Fibroblast of the conjunctiva (primary cell): ENCODE data around the gene FBXL12.
"Not testable (repeated sequence)": the region's sequence is repeated elsewhere in the genome, so short reads cannot be mapped to it uniquely, and the experiment has no call there.

Experiments used
- DNase-seq: peaks from one replicate; pipeline ENCODE4 v3.0.0-alpha.2; 2010; ENCODE audit warnings: low read depth

The FBXL12 gene

DNA sequence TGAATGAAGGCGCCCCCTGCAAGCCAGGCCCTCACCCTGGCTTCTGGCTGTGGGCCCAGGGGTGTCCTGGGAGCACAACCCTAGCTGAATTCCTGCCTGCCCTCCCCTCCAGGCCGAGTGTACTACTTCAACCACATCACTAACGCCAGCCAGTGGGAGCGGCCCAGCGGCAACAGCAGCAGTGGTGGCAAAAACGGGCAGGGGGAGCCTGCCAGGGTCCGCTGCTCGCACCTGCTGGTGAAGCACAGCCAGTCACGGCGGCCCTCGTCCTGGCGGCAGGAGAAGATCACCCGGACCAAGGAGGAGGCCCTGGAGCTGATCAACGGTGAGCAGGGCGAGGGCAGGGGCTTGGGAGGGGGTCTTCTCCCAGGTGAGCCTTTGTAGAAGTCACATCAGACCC lies 19.4 kb upstream of the FBXL12 start:
- DNase-seq: no peak

DNA sequence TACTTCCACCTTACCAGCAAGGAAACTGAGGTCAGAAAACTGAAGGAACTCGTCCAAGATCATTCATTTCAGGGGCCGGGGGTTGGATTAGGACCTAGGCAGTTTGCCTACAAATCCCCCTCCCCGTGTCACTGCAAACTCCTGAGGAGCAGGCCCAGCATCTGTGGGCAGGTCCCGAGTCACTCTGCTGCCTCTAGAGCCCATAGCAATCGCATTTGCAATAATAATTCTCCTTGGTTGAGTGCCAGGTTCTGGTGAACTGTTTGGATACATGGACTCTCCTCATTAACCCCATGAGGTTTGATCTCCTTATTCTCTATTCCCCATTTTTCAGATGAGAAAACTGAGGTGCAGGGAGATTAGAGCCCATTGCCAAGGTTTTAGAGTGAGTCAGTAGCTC lies 17.1 kb upstream of the FBXL12 start:
- peak; percentile 10 for DNase-seq

DNA sequence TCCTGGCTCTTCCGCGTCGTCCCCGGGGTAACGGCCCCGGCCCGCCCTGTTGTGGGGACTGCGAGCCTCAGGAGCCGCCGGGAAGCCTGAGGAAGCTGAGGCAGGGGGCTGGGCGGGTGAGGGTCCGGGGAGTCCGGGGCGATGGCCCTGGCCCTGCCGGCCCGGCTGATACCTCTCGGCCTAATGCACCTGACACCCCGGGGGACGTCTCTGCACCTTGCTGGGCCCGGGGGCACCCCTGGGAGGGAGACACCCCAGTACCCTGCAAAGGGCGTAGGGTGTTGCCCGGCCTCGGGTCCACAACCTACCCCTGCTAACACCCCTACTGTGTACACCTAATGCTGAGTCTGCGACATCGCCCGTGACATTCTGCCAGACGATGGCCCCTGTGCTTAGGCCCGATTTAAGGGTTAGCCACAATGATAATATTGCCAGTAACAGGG lies 16.6 kb upstream of the FBXL12 start:
- DNase-seq: no peak

DNA sequence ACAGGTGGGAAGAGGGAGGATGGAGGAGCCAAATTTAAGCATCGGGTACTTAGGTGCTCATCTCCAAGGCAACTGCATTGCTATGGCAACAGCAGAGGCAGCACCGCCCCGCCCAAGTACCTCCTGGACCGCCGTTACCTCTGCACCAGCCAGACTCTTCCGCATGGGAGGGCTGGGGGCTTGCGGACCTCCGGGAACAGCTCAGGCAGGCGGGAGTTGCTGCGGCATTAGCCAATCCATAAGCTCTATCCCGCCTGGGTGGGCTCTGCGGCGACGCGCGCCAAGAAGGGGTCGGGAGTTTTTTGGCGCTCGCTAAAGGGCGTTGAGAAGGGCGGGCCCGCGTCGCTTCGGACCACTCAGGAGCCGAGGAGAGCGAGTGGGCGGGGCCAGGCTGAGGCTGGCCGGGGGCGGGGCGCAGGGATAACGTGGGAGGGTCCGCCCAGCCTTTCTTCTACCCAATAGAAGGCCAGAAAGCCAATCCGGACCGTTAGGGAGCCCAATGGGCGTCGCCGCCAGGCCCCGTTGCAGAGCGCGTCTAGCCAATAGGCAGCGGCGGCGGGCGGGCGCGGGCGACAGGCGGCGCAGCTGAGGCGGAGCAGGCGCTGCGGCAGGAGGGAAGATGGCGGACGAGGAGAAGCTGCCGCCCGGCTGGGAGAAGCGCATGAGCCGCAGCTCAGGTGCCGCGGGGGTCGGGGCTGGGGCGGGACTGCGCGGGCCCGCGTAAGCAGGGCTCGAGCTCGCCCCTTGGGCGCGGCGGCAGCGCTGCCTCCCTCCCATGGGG lies 16.0 kb upstream of the FBXL12 start, which contains the start of gene PIN1:
Gene PIN1 (plus strand): TSS at position 593 of the 781 bp plus-strand sequence. CDS start 27 bp downstream, at position 620.
- peak; percentile 97 for DNase-seq

DNA sequence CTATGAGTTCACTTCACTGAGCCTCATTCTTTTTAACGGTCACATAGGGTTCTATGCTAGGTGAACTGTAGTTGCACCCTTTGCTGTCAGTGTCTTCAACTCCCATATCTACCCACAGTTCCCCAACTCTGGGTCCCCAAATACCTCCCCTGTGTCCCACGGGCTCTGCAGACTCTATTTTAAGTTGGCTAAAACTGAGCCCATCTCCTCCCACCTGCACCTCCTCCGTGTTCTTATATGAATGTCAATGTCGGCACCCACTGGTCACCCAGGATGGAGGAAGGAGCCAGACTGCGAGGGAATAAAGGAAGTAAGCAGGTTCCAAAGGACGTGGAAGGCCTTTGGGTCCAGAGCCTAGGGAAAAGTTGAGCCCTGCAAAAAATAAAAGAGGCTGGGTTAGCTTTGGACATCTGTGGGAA lies 15.4 kb upstream of the FBXL12 start:
- no peak for DNase-seq

DNA sequence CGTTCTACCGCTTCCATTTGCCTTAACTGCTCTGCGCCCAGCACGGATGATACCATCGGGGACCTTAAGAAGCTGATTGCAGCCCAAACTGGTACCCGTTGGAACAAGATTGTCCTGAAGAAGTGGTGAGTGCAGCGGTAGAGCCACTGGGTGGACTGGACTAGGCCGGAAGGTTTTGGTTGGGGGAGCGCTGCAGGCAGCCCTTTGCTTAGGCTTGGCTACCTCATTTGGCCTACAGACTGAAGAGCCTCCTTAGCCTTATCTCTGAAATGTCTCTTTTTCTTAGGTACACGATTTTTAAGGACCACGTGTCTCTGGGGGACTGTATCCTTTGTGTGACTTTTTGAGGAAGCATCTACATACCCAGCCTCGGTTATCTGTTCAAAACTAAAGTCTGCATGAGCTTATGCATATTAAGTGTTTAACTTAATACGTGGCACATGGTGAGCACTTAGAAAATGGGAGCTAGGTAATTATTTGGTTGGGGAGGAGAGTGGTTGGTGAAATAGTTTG lies 9.7 kb upstream of the FBXL12 start:
- no peak for DNase-seq

DNA sequence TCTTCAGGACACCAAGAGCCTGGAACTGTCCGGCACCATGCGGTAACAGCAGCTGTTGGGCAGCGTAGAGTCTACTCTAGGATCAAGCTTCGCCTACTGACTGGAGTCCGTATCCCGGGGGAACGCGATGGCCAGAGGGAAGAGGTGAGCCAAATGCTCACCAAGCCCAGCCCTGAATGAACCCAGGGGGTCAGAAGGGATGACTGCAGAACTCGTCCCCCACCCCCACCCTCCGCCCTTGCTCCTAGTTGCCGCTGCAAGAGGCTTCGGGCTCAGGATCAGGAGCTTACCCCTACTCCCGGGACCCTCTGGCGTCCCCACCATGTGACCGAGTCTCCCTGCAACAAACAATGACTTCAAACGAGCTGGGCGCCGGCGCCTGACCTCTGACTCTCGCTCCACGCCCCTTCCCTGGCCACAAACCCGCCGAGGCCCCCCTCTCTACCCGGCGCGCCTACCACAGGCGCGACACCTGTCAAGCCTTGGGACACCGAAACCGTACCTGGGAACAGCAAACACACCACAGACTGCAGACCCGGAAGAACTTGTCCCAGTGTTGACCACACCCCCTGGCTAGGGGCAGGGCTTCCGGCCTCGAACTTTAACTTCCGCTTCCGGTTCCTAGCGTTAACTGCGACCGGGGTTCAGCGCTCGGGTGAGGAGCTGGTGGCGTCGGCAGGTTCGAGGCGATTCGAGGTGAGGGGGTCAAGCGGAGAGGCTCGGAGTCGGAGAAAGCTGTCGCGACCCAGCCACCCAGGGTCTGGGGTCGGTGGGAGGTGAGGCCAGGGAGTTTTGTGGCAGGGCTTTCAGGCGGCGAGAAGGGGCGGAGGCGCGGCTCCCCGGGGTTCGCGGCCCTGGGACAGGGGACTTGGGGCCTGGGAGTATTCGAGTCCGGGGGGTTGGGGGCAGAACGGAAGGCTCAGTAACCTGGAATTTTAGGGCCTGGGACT lies 8.7 kb upstream of the FBXL12 start, which contains the start of gene UBL5:
Gene UBL5 (plus strand): TSS at position 630 of the 950 bp plus-strand sequence. CDS start 420 bp downstream, outside the sequence.
- DNase-seq: peak; percentile 66

DNA sequence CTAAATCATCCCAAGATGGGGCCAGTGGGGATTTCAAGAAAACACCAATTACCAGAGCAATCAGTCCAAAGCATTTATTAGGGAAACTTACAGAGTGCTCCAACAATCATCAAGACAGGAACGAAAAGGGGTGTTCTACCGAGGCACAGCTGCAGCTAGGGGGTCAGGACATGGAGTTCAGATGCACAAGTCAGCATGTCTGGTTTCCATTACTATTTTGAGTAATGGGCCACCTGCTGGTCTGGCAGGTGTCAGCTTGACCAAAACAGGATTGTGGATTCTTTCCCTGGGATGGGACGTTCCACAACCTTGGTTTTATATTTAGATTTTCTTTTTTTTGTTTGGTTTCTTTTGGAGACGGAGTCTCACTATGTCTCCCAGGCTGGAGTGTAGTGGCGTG lies 4.9 kb upstream of the FBXL12 start:
- no peak for DNase-seq

DNA sequence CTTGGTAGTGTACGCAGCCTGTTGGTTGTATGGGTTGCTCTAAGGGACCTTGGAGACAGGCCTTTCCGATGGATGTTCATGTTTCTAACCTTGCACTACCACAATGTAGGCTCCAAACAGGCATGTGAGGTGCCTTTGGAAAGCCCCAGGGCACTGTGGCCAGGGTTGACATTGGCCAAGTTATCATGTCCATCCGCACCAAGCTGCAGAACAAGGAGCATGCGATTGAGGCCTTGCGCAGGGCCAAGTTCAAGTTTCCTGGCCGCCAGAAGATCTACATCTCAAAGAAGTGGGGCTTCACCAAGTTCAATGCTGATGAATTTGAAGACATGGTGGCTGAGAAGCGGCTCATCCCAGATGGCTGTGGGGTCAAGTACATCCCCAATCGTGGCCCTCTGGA lies 1.2 kb upstream of the FBXL12 start:
- not testable (repeated sequence) for DNase-seq

DNA sequence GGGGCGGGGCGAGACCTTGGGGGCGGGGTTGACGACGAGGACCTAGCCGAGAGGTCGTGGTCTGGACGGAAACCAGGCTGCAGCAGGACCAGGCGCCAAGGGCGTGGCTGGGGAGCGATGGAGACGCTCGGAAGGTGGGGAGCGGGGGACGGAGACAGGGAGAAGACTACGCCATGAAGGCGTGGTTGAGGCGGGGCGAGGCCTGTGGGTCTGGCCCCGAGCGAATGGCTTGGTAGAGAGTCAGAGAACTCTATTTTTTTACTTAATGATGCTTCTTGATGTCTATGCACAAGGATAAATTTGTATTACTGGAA lies 674 bp upstream of the FBXL12 start:
- DNase-seq: no peak

DNA sequence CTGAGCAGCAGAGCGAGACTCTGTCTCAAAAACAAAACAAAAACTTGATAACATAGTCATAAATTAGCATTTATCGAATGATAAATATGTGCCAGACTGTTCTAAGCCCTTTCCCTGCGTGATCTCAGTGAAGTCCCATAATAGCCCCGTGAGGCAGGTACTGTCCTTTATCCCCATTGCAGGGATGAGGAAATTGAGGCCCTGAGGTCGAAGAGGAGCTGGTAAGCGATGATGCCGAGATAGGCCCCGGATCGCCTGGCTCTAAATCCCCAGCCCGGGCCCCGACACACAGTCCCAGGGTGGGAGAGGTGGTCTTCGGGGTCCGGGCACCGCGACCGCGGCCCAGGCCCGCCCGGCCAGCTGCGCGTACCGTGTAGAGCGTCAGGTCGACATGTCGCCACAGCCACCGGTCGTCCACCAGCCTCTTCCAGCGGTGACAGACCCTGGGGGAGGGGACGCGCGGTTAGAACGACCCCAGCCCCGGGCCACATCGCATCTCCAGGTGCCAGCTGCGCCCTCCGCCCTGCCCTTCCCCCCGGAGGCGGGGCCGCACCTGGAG lies 625 bp downstream of the FBXL12 start:
- DNase-seq: no peak

DNA sequence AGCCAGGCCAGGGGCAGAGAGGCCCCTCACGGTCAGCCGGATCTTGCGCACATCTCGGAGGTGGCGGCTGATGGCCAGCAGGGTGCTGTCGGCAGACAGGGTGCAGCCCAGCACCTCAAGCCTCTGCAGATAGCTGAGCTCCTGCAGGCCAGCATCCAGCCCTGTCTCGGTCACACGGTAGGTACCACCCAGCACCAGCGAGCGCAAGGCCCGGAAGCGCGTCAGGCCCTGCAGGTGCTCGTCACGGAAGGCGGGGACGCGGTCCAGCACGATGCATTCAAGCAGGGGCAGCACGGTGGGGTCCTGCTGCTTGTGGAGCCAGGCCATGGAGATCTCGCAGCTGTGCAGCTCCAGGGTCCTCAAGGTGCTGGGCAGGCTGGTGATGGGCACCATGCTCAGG lies 7.7 kb downstream of the FBXL12 start:
- no peak for DNase-seq

DNA sequence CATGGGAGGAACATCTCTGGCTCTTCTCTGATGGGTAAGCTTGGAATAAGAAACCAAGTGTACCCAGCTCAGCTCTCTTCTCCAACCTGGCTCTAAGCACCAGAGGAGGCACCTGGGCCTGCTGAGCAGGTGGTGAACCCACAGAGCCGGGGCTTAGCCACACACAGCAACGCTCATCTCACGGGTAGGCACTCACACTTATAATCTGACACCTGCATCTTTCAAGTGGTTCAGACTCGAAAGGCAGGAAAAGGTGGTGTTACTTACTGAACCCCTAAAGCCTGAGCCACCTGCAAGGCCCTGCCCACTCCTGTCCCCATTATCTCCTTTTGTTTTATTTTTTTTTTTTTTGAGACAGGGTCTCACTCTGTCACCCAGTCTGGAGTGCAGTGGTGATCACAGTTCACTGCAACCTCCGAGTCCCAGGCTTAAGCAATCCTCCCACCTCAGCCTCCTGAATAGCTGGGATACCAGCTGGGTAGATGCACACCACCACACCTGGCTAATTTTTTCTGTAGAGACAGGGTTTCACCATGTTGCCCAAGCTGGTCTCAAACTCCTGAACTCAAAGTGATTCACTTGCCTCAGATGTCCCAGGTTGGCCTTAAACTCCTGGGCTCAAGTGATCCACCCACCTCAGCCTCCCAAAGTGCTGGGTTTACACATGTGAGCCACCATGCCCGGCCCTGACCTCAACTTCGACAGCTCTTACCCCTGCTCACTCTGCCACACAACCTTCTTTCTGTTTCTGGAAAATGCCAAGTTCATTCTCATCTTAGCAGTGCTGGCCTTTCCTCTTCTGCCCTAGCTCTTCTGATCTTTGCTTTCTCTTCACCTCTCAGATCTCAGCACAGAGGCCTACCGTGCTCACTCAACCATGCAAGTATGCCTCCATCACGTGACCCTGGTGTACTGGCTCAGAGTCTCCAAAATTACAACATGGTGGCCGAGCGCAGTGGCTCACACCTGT lies 9.7 kb downstream of the FBXL12 start:
- no peak for DNase-seq

DNA sequence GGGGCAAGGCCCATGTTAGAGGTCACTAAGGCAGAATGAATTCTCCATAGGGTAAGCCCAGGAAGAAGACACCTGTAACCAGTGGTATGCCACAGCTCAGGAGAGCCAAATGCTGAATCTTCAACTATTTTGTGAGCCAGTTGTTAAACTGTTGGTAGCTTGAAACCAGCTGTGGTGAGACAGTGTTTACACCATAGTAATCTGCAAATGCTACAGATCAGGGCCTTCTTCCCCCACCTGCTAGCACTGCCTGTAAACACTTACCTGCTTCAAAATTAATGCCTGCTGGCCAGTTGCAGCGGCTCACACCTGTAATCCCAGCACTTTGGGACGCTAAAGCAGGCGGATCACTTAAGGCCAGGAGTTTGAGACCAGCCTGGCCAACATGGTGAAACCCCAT lies 12.1 kb downstream of the FBXL12 start:
- no peak for DNase-seq

DNA sequence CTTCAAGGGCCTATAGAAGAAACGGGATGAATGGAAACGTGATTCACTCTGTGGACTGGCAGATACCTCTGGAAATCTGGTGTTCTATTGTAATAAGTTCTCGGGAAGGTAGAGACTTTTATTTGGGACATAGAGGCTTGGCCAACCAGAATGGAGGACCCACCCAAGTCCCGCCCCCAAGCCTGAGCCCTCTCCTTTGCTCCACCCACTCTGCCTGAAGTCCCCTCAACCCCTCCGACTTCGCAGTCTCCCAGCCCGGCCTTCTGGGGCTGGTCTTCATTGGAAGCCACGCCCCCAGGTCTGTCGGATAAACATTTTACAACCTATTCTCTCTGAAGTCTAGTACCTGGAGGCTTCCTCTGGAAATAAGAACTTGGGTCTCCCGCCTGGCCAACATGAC lies 16.9 kb downstream of the FBXL12 start:
- DNase-seq: no peak

DNA sequence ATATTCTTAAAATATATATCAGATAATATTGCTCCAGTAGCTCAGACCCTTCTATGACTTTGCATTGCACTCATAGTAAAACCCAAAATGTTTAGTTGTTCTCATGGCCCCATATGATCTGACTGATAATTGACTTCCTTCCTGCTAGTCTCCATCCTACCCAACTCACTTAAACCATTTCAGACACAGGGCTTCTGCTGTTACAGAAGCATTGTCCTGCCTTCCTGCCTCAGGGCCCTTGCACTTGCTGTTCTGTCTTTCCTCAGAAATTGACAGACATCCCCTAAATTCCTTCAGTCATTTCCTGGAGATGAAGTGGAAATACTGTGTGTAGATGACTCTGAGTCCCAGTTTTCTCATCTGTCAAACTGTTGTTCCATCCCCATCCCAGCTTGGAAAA lies 19.7 kb downstream of the FBXL12 start:
- DNase-seq: no peak

DNA sequence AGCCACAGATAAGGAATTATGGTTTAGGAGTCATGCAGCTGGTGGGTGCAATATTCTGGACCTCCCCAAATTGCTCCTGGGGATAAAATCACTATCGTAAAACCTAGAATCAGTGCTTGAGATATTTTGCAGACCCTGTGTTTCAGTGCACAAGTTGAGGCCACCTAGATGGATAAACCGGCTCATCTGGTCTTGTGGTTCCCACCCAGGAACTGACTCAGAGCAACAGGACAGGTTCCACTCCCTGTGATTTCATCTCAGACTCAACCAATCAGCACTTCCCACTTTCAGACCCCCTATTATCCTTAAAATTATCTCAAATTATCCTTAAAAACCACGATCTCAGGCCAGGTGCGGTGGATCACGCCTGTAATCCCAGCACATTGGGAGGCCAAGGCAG lies 21.0 kb downstream of the FBXL12 start:
- no peak for DNase-seq

DNA sequence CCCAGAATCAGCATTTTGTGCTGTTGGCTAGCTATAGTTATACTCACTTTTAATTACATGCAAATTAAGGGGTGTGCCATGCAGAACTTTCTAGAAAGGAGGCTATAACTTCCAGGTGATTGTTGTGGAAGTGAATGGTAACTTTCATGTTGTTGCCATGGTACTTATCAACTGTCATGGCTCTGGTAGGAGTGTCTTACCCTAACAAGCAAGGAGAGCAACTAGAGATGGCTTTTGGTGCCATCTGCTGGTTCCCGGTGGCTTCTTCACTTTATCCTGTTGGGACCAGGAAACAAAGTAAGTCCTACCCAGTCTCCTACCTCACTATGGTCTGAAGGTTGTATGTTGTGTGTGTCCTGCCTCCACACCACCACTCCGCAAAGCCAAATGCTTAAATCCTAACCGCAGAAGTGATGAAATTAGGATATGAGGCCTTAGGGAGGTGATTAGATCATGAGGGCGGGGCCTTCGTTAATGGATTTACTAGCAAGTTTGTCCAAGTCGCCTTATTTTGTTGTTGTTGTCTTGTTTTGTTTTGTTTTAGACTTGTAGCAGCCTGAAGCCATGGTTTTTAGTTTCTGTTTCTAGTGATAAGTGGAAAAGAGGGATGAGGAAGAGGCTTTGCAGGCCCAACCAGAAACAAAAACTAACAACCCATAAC lies 22.6 kb downstream of the FBXL12 start:
- DNase-seq: peak; percentile 85

DNA sequence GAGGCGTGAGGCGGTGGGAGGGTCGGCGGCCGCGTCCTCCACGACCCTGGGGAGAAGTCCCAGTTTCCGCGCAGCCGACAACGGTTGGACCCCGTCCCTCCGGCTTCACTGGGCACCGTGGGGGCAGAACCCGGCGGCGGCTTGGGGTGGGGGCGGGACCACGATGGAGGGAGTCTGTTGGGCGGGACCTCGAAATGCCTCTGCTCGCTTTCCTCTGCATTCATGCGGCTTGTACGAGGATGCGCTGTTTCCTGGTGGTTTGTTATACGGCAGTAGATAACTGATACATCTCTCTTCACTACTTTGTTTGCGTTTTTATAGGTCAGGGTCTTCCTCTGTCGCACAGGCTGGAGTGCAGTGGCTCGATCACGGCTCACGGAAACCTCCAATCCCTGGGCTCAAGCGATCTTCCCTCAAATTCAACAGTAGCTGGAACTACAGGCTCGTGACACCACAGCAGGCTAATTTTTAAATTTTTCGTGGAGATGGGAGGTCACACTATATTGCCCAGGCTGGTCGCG lies 25.7 kb downstream of the FBXL12 start:
- no peak for DNase-seq
